Umbilical cord (tissue), 2 donors: ENCODE results near the gene GJC1. TPM values are rescaled to one million over a fixed set of nuclear protein-coding genes. Genes with fewer than 3 reads are reported as not detected.
"Not testable (repeated sequence)": the region's sequence is repeated elsewhere in the genome, so short reads cannot be mapped to it uniquely, and the experiment has no call there.

ENCODE experiments used
- DNase-seq: peaks from one replicate; pipeline ENCODE4 v3.0.0-alpha.2; 2015; ENCODE audit warnings: low spot score
- total RNA-seq: library from RNA; depleted of rRNA; stranded (reverse); fragments of >200 nt; gene quantifications from one replicate; pipeline ENCODE4 v1.2.3, GENCODE V29; 2014; ENCODE audit warnings: low replicate concordance; ENCODE audit not compliant: insufficient read depth

The GJC1 gene
- total RNA-seq, 1 donor from 2014 or later = 22.4 TPM

GRCh38 chr17:44760474-44761308 lies 69.4 kb downstream of the GJC1 start:
- DNase-seq = no peak

GRCh38 chr17:44759916-44760243 lies 70.2 kb downstream of the GJC1 start:
- DNase-seq = no peak

GRCh38 chr17:44759086-44759915 lies 70.8 kb downstream of the GJC1 start:
- no peak for DNase-seq

- DNase-seq = no peak
Measured at GRCh38 chr17:44758414-44759085, 71.5 kb downstream of the GJC1 start, which contains the start of gene ADAM11. TSS of gene ADAM11 (plus strand) at chr17:44758988. CDS start at chr17:44759200, 212 bp downstream.

GRCh38 chr17:44757918-44758413 lies 72.1 kb downstream of the GJC1 start:
- DNase-seq = no peak

GRCh38 chr17:44757045-44757917 lies 72.8 kb downstream of the GJC1 start:
- no peak for DNase-seq

GRCh38 chr17:44755180-44755579 lies 74.9 kb downstream of the GJC1 start:
- not testable (repeated sequence) for DNase-seq

GRCh38 chr17:44754276-44754675 lies 75.8 kb downstream of the GJC1 start:
- DNase-seq = no peak

- DNase-seq = no peak
Measured at GRCh38 chr17:44752953-44753861, 76.9 kb downstream of the GJC1 start.

- no peak for DNase-seq
Measured at GRCh38 chr17:44751806-44752205, 78.3 kb downstream of the GJC1 start.

- DNase-seq = no peak
Measured at GRCh38 chr17:44751331-44751730, 78.8 kb downstream of the GJC1 start.

- no peak for DNase-seq
Measured at GRCh38 chr17:44749980-44750318, 80.1 kb downstream of the GJC1 start.

GRCh38 chr17:44749076-44749979 lies 80.8 kb downstream of the GJC1 start:
- no peak for DNase-seq

Other genes with a start within 250 kb of the GJC1 start
- 8.9 TPM for gene MEIOC, start 173.8 kb downstream of the GJC1 start, total RNA-seq
- gene CCDC43, start 140.5 kb downstream of the GJC1 start, total RNA-seq = 31.1 TPM
- gene DBF4B, start 121.6 kb downstream of the GJC1 start, total RNA-seq = 5.1 TPM
- gene ADAM11, start 71.3 kb downstream of the GJC1 start, total RNA-seq = 1.4 TPM
- gene HIGD1B, start 17.6 kb upstream of the GJC1 start, total RNA-seq = not detected
- 57.8 TPM for gene EFTUD2, start 69.2 kb upstream of the GJC1 start, total RNA-seq
- 6.7 TPM for gene GFAP, start 85.2 kb upstream of the GJC1 start, total RNA-seq
- gene KIF18B, start 117.5 kb upstream of the GJC1 start, total RNA-seq = 1.4 TPM
- gene C1QL1, start 138.0 kb upstream of the GJC1 start, total RNA-seq = not detected
- 14.9 TPM for gene DCAKD, start 221.3 kb upstream of the GJC1 start, total RNA-seq
- gene NMT1, start 231.0 kb upstream of the GJC1 start, total RNA-seq = 55.1 TPM